Keratinocyte (primary cell): ENCODE data around the gene DHX34.

Experiments
- CTCF ChIP-seq, 3 experiments: IDR thresholded peaks in 1 of 3; conservative IDR thresholded peaks in 1 of 3; optimal IDR thresholded peaks in 1 of 3; 2 replicates in 2 of 3; 3 replicates in 1 of 3; pipeline versions ENCODE3 to v1.5.1; 2011; ENCODE audit warnings: low read length in 3 of 3, mild to moderate bottlenecking in 3 of 3, moderate library complexity in 2 of 3, control low read depth in 1 of 3, inconsistent platforms in 1 of 3; ENCODE audit not compliant: insufficient read depth in 2 of 3; ENCODE audit errors: extremely low read depth in 1 of 3
- EZH2 ChIP-seq: IDR thresholded peaks from one replicate; pipeline ENCODE4 v1.6.1; 2012; ENCODE audit warnings: inconsistent platforms, mild to moderate bottlenecking, low read length, moderate library complexity

- no peak for TF ChIP-seq CTCF (optimal IDR thresholded peaks at IDR 0.05 in 1 of 3, IDR thresholded peaks at IDR 0.05 in 1 of 3, conservative IDR thresholded peaks at IDR 0.05 in 1 of 3; ENCODE audit: extremely low read depth in 1 of 3, insufficient read depth in 2 of 3, low read length in 3 of 3)
- TF ChIP-seq EZH2 = no peak
Measured at GRCh38 chr19:47408156-47408938, 59.2 kb downstream of the DHX34 start.
